Measurements from ENCODE around the gene PLEKHA4. TPM values are rescaled to one million over a fixed set of nuclear protein-coding genes. Genes with fewer than 3 reads are reported as not detected.

PLEKHA4 gene
- total RNA-seq, 2 experiments from 2014 or later = 8.1 to 8.4 TPM

DNA sequence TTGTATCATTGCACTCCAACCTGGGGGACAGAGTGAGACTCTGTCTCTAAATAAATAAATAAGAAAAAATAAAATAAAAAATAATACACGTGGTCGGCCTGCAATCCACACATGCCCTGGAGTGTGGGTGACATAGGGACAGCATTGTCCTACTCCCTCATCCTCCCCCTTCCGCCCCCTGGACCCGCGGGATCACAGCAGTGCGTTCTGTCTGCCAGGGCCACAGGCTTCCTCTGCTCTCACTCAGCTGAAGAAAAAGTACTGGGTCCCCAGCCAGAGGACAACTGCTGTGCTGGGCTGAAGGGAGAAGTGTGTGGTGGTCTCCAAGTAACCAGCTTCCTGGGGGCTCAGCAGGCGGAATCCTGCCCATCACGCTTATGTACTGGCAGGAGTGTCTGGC, 63.9 kb downstream of the PLEKHA4 start:
- ChIA-PET POLR2A (interaction anchor here (0.6 to 0.7 kb wide), 2 partner anchors 83 to 611 kb away, joined by 4 read pairs; no protein-coding TSS in a partner anchor), CTCF (ENCODE audit: unreplicated experiment) (no interaction called here)
- intact Hi-C loops (cut with micrococcal nuclease; ENCODE audit: unreplicated experiment) = no loop called here
- Histone ChIP-seq H3K9me2 (ENCODE audit: insufficient read depth, low read length) (no peaks in the 10 kb centered on the region), H3K4me1 (ENCODE audit: insufficient read depth, low read length, poor library complexity, severe bottlenecking) (peaks cover 5% of the 10 kb centered on the region), H3K27ac (ENCODE audit: low read depth, low read length, poor library complexity, severe bottlenecking) (no peak overlapping the region), H3K9me3 (ENCODE audit: low read length) (no peaks in the 10 kb centered on the region), H3K79me2 (ENCODE audit: insufficient read depth, low read depth, low read length) (peaks cover 2% of the 10 kb centered on the region; the same call in 1 of the 2 replicates), H4K20me1 (ENCODE audit: insufficient read depth, low read length) (no peaks in the 10 kb centered on the region), H3K4me2 (ENCODE audit: low read length) (no peak overlapping the region), H3K36me3 (ENCODE audit: insufficient read depth, low read length) (peaks cover 7% of the 10 kb centered on the region; the same call in 1 of the 2 replicates), H3K4me3 (ENCODE audit: low read depth, low read length, poor library complexity, severe bottlenecking) (no peak overlapping the region), H2AFZ (ENCODE audit: low read length) (no peak overlapping the region)
- BruUV-seq (replicated peaks) = no TSS peak
- no peak for TF ChIP-seq EZH2phosphoT487 (IDR thresholded peaks at IDR 0.05; ENCODE audit: borderline replicate concordance, low read depth, low read length)
- TF ChIP-seq, protein P1, sequence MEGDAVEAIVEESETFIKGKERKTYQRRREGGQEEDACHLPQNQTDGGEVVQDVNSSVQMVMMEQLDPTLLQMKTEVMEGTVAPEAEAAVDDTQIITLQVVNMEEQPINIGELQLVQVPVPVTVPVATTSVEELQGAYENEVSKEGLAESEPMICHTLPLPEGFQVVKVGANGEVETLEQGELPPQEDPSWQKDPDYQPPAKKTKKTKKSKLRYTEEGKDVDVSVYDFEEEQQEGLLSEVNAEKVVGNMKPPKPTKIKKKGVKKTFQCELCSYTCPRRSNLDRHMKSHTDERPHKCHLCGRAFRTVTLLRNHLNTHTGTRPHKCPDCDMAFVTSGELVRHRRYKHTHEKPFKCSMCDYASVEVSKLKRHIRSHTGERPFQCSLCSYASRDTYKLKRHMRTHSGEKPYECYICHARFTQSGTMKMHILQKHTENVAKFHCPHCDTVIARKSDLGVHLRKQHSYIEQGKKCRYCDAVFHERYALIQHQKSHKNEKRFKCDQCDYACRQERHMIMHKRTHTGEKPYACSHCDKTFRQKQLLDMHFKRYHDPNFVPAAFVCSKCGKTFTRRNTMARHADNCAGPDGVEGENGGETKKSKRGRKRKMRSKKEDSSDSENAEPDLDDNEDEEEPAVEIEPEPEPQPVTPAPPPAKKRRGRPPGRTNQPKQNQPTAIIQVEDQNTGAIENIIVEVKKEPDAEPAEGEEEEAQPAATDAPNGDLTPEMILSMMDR (conservative IDR thresholded peaks at IDR 0.05; ENCODE audit: low read length) = no peak
- DNase-seq (ENCODE audit: low spot score) = no peak

DNA sequence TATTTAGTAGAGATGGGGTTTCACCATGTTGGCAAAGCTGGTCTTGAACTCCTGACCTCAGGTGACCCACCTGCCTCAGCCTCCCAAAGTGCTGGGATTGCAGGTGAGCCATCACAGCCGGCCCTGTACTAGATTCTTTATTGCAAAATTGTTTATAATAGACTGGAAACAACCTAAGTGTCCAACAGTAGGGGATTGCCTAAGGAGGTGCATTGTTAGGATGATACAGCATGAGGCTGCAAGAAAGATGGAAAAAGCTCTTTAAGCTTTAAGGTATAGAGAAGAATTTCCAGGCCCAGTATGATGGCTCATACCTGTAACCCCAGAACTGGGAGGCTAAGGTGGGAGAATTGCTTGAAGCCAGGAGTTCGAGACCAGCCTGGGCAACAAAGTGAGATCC, 65.8 kb downstream of the PLEKHA4 start:
- no peak overlapping the region for H2AFZ ChIP-seq (ENCODE audit: low read length)
- DNase-seq (ENCODE audit: low spot score) = no peak
- BruUV-seq (replicated peaks) = no TSS peak
- H3K9me3 ChIP-seq (ENCODE audit: low read length) = no peaks in the 10 kb centered on the region
- TF ChIP-seq EZH2phosphoT487 (IDR thresholded peaks at IDR 0.05; ENCODE audit: borderline replicate concordance, low read depth, low read length) = no peak
- TF ChIP-seq, protein P1 (conservative IDR thresholded peaks at IDR 0.05; ENCODE audit: low read length) = no peak
- H3K79me2 ChIP-seq (ENCODE audit: insufficient read depth, low read depth, low read length) = no peaks in the 10 kb centered on the region
- H3K9me2 ChIP-seq (ENCODE audit: insufficient read depth, low read length) = no peaks in the 10 kb centered on the region
- H3K4me1 ChIP-seq (ENCODE audit: insufficient read depth, low read length, poor library complexity, severe bottlenecking) = no peaks in the 10 kb centered on the region
- peaks cover 4% of the 10 kb centered on the region; the same call in 1 of the 2 replicates for H3K36me3 ChIP-seq (ENCODE audit: insufficient read depth, low read length)
- ChIA-PET POLR2A (no interaction called here), CTCF (ENCODE audit: unreplicated experiment) (no interaction called here)
- no peaks in the 10 kb centered on the region for H4K20me1 ChIP-seq (ENCODE audit: insufficient read depth, low read length)
- no peak overlapping the region for H3K27ac ChIP-seq (ENCODE audit: low read depth, low read length, poor library complexity, severe bottlenecking)
- H3K4me2 ChIP-seq (ENCODE audit: low read length) = no peak overlapping the region
- intact Hi-C loops (cut with micrococcal nuclease; ENCODE audit: unreplicated experiment) = no loop called here
- no peak overlapping the region for H3K4me3 ChIP-seq (ENCODE audit: low read depth, low read length, poor library complexity, severe bottlenecking)

DNA sequence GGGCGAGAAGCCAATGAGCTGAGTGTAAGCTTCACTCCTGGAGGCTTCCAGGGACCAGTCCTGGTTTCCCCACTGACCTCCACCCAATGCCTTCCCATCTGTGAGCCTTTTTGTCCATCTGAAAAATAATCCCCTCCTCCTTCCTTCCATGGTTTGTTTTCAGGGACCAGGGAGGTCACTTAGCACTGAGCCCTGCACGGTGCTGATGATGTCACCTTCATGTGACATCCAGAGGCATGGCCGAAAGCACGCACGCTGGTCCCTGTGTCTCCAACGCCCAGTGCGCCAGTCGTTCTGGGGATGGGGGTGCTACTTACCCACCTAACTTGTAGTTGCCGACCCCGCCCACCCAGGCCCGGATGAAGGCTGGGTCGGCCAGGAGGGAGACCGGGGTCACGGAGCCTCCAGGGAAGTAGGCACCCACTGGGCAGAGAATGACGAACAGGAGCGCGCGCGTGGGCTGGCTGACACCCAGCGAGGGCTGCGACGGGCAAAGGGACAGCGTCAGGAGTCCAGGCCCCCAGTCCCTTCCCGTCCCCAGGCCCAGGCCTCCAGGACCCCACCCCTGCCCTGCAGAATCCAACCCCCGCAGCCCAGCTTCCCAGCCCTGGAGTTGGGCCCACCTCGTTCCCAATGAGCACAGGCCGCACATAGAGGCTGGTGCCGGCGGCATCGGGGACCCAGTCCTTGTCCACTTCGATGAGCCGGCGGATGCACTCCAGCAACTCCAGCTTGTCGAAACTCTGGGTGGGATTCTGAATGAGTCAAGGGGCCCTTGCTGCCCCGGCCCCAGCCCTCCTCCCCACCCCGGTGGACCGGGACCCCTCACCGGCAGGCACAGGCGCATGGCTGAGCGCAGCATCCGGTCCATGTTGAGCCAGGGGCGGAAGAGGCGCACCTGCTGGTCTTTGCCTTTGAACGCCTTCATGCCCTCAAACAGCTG, 68.8 kb downstream of the PLEKHA4 start:
- intact Hi-C loops (cut with micrococcal nuclease; ENCODE audit: unreplicated experiment) = no loop called here

More for the DNA sequence above, 68.8 kb downstream of the PLEKHA4 start:
- ChIA-PET CTCF (ENCODE audit: unreplicated experiment) (no interaction called here), POLR2A (no interaction called here)
- no TSS peak for BruUV-seq (replicated peaks)
- no peaks in the 10 kb centered on the region for H3K9me3 ChIP-seq (ENCODE audit: low read length)
- H3K79me2 ChIP-seq (ENCODE audit: insufficient read depth, low read depth, low read length) = no peaks in the 10 kb centered on the region
- H3K36me3 ChIP-seq (ENCODE audit: insufficient read depth, low read length) = no peaks in the 10 kb centered on the region
- H3K4me2 ChIP-seq (ENCODE audit: low read length) = no peak overlapping the region
- no peak overlapping the region for H3K27ac ChIP-seq (ENCODE audit: low read depth, low read length, poor library complexity, severe bottlenecking)
- H2AFZ ChIP-seq (ENCODE audit: low read length) = no peak overlapping the region
- no peak for DNase-seq (ENCODE audit: low spot score)
- no peak for TF ChIP-seq EZH2phosphoT487 (IDR thresholded peaks at IDR 0.05; ENCODE audit: borderline replicate concordance, low read depth, low read length)
- TF ChIP-seq, protein P1 (conservative IDR thresholded peaks at IDR 0.05; ENCODE audit: low read length) = no peak
- H3K4me3 ChIP-seq (ENCODE audit: low read depth, low read length, poor library complexity, severe bottlenecking) = no peak overlapping the region
- peaks cover 4% of the 10 kb centered on the region for H3K4me1 ChIP-seq (ENCODE audit: insufficient read depth, low read length, poor library complexity, severe bottlenecking)
- H4K20me1 ChIP-seq (ENCODE audit: insufficient read depth, low read length) = no peaks in the 10 kb centered on the region
- no peaks in the 10 kb centered on the region for H3K9me2 ChIP-seq (ENCODE audit: insufficient read depth, low read length)

Data from OCI-LY7 (cell line).